ENCODE measurements around the gene PER1. TPM values are rescaled to one million over a fixed set of nuclear protein-coding genes. Genes with fewer than 3 reads are reported as not detected.
A peak's percentile ranks its signal among the peaks of the same experiment; 100 is the strongest.

Gene PER1
- total and polyA plus RNA-seq, 2 of the 13 experiments (the other 11 are each of a cell fraction or from before 2014, with no cell fraction given) = 2.6 to 3.6 TPM

DNA sequence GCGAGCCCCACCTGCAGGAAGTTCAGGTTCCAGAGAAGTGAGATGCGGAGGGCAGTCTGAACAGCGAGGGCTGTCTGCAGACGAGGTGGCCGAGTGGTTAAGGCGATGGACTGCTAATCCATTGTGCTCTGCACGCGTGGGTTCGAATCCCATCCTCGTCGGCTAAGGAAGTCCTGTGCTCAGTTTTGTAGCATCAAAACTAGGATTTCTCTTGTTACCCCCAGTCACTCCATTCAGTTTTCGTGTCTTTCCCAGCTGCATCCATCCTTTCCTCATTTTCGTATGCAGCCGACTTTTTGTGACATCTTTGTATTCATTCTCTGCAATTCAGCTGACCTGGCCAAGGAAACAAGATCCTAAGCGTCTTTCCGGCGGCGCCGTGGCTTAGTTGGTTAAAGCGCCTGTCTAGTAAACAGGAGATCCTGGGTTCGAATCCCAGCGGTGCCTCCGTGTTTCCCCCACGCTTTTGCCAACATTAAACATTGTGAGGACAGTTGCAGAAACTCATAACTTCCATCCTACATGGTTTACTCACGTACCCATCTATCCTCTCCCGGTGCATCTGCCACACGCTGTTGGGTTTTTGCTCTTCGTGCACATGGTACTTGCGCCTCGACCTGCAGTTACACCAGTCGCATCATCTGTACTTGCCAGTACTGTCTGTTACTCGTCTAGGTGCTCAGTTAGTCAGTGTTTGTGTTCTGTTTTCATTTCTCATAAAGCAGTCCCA lies 34.7 kb upstream of the PER1 start (continued):
- TF ChIP-seq, protein P1, sequence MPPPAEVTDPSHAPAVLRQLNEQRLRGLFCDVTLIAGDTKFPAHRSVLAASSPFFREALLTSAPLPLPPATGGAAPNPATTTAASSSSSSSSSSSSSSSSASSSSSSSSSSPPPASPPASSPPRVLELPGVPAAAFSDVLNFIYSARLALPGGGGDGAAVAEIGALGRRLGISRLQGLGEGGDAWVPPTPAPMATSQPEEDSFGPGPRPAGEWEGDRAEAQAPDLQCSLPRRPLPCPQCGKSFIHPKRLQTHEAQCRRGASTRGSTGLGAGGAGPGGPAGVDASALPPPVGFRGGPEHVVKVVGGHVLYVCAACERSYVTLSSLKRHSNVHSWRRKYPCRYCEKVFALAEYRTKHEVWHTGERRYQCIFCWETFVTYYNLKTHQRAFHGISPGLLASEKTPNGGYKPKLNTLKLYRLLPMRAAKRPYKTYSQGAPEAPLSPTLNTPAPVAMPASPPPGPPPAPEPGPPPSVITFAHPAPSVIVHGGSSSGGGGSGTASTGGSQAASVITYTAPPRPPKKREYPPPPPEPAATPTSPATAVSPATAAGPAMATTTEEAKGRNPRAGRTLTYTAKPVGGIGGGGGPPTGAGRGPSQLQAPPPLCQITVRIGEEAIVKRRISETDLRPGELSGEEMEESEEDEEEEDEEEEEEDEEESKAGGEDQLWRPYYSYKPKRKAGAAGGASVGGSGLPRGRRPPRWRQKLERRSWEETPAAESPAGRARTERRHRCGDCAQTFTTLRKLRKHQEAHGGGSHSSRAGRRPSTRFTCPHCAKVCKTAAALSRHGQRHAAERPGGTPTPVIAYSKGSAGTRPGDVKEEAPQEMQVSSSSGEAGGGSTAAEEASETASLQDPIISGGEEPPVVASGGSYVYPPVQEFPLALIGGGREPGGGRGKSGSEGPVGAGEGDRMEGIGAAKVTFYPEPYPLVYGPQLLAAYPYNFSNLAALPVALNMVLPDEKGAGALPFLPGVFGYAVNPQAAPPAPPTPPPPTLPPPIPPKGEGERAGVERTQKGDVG (CRISPR knock-in tag; IDR thresholded peaks at IDR 0.05; ENCODE audit: borderline replicate concordance) = no peak
- TF ChIP-seq ZFAT (CRISPR knock-in tag; conservative IDR thresholded peaks at IDR 0.05) = no peak
- TF ChIP-seq, protein P2, sequence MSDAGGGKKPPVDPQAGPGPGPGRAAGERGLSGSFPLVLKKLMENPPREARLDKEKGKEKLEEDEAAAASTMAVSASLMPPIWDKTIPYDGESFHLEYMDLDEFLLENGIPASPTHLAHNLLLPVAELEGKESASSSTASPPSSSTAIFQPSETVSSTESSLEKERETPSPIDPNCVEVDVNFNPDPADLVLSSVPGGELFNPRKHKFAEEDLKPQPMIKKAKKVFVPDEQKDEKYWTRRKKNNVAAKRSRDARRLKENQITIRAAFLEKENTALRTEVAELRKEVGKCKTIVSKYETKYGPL (CRISPR knock-in tag; IDR thresholded peaks at IDR 0.05) = no peak
- no peak for TF ChIP-seq ZBTB38 (CRISPR knock-in tag; IDR thresholded peaks at IDR 0.05)
- TF ChIP-seq, protein P3, sequence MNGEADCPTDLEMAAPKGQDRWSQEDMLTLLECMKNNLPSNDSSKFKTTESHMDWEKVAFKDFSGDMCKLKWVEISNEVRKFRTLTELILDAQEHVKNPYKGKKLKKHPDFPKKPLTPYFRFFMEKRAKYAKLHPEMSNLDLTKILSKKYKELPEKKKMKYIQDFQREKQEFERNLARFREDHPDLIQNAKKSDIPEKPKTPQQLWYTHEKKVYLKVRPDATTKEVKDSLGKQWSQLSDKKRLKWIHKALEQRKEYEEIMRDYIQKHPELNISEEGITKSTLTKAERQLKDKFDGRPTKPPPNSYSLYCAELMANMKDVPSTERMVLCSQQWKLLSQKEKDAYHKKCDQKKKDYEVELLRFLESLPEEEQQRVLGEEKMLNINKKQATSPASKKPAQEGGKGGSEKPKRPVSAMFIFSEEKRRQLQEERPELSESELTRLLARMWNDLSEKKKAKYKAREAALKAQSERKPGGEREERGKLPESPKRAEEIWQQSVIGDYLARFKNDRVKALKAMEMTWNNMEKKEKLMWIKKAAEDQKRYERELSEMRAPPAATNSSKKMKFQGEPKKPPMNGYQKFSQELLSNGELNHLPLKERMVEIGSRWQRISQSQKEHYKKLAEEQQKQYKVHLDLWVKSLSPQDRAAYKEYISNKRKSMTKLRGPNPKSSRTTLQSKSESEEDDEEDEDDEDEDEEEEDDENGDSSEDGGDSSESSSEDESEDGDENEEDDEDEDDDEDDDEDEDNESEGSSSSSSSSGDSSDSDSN (CRISPR knock-in tag; IDR thresholded peaks at IDR 0.05) = peak; percentile 56; the same call in 1 of the 2 replicates
- TF ChIP-seq ZNF264 (CRISPR knock-in tag; IDR thresholded peaks at IDR 0.05) = peak; percentile 72
- TF ChIP-seq, protein P4, sequence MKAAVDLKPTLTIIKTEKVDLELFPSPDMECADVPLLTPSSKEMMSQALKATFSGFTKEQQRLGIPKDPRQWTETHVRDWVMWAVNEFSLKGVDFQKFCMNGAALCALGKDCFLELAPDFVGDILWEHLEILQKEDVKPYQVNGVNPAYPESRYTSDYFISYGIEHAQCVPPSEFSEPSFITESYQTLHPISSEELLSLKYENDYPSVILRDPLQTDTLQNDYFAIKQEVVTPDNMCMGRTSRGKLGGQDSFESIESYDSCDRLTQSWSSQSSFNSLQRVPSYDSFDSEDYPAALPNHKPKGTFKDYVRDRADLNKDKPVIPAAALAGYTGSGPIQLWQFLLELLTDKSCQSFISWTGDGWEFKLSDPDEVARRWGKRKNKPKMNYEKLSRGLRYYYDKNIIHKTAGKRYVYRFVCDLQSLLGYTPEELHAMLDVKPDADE (CRISPR knock-in tag; IDR thresholded peaks at IDR 0.05) = no peak
- no peak for TF ChIP-seq ZNF136 (CRISPR knock-in tag; IDR thresholded peaks at IDR 0.05; ENCODE audit: low read depth)
- no peak; the same call in 1 of the 2 replicates for TF ChIP-seq ZNF34 (CRISPR knock-in tag; IDR thresholded peaks at IDR 0.05; ENCODE audit: borderline replicate concordance)
- TF ChIP-seq NFE2 (CRISPR knock-in tag; IDR thresholded peaks at IDR 0.05) = no peak
- TF ChIP-seq MAF1 (CRISPR knock-in tag; IDR thresholded peaks at IDR 0.05; ENCODE audit: borderline replicate concordance) = peak; percentile 98
- no peak for TF ChIP-seq ZNF460 (CRISPR knock-in tag; IDR thresholded peaks at IDR 0.05; ENCODE audit: borderline replicate concordance)
- no peak for TF ChIP-seq RFXANK (CRISPR knock-in tag; IDR thresholded peaks at IDR 0.05)
- TF ChIP-seq RAD51 (IDR thresholded peaks at IDR 0.05; ENCODE audit: borderline replicate concordance) = no peak
- no peak for TF ChIP-seq NBN (conservative IDR thresholded peaks at IDR 0.05)
- TF ChIP-seq ZNF605 (CRISPR knock-in tag; IDR thresholded peaks at IDR 0.05) = no peak; the same call in 1 of the 2 replicates
- TF ChIP-seq, protein P5, sequence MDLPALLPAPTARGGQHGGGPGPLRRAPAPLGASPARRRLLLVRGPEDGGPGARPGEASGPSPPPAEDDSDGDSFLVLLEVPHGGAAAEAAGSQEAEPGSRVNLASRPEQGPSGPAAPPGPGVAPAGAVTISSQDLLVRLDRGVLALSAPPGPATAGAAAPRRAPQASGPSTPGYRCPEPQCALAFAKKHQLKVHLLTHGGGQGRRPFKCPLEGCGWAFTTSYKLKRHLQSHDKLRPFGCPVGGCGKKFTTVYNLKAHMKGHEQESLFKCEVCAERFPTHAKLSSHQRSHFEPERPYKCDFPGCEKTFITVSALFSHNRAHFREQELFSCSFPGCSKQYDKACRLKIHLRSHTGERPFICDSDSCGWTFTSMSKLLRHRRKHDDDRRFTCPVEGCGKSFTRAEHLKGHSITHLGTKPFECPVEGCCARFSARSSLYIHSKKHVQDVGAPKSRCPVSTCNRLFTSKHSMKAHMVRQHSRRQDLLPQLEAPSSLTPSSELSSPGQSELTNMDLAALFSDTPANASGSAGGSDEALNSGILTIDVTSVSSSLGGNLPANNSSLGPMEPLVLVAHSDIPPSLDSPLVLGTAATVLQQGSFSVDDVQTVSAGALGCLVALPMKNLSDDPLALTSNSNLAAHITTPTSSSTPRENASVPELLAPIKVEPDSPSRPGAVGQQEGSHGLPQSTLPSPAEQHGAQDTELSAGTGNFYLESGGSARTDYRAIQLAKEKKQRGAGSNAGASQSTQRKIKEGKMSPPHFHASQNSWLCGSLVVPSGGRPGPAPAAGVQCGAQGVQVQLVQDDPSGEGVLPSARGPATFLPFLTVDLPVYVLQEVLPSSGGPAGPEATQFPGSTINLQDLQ (CRISPR knock-in tag; IDR thresholded peaks at IDR 0.05) = no peak
- TF ChIP-seq POGZ (CRISPR knock-in tag; IDR thresholded peaks at IDR 0.05) = peak; percentile 10; the same call in 1 of the 2 replicates
- no peak for TF ChIP-seq RFX1 (IDR thresholded peaks at IDR 0.05)
- TF ChIP-seq REXO4 (CRISPR knock-in tag; IDR thresholded peaks at IDR 0.05; ENCODE audit: borderline replicate concordance) = no peak

Measured in HepG2 (cell line).